K562 (cell line): ENCODE results near the gene RAI14. TPM values are rescaled to one million over a fixed set of nuclear protein-coding genes. Genes with fewer than 3 reads are reported as not detected.
A peak's percentile ranks its signal among the peaks of the same experiment; 100 is the strongest.

ENCODE experiments used
- ATF1 ChIP-seq, 2 experiments: fragments of 450-650 bp in 1 of 2; IDR thresholded peaks; 2 replicates each; pipeline ENCODE4 v1.6.1; 2016; ENCODE audit warnings: missing compliant biosample characterization in 1 of 2, missing genetic modification characterization in 1 of 2
- BACH1 ChIP-seq: fragments of 200-800 bp; sonication (Bioruptor generic); IDR thresholded peaks from 2 replicates; pipeline ENCODE4 v1.6.1; 2016; ENCODE audit warnings: missing genetic modification characterization, missing compliant biosample characterization
- C11orf30 ChIP-seq: fragments of 450-650 bp; IDR thresholded peaks from 2 replicates; pipeline ENCODE4 v1.6.1; 2016; ENCODE audit warnings: low read depth, mild to moderate bottlenecking
- CBFB ChIP-seq: sonication (generic); formaldehyde crosslinking; IDR thresholded peaks from 2 replicates; pipeline ENCODE4 v1.4.0; 2020; ENCODE audit warnings: mild to moderate bottlenecking, missing genetic modification reagents
- CREBBP ChIP-seq: IDR thresholded peaks from one replicate; pipeline ENCODE4 v1.6.1; 2012; ENCODE audit warnings: low read depth, mild to moderate bottlenecking, control low read depth, inconsistent platforms, low read length
- FOXP1 ChIP-seq: sonication (generic); formaldehyde crosslinking; IDR thresholded peaks from 2 replicates; pipeline ENCODE4 v1.8.0; 2022; ENCODE audit warnings: mild to moderate bottlenecking, missing genetic modification reagents
- HCFC1 ChIP-seq: IDR thresholded peaks from 2 replicates; pipeline ENCODE4 v1.6.1; 2012; ENCODE audit warnings: low read depth, low read length, improper control_type of control experiment
- HMGN3 ChIP-seq: IDR thresholded peaks from 2 replicates; pipeline ENCODE4 v1.6.1; 2011; ENCODE audit warnings: borderline replicate concordance, low read depth, mild to moderate bottlenecking, mixed read lengths, low read length; ENCODE audit not compliant: insufficient read length; ENCODE audit errors: extremely low read depth
- MEF2D ChIP-seq: conservative IDR thresholded peaks from 2 replicates; pipeline ENCODE4 v1.6.1; 2016; ENCODE audit warnings: low read depth, missing genetic modification characterization, missing compliant biosample characterization
- MYC ChIP-seq, 2 experiments: fragments of 250-450 bp in 1 of 2; sonication (Bioruptor Pico) in 1 of 2; IDR thresholded peaks; 2 replicates each; pipeline versions ENCODE4 v1.5.1 to v1.6.1; 2012 to 2021; ENCODE audit warnings: low read depth in 2 of 2, borderline replicate concordance in 1 of 2, improper control_type of control experiment in 1 of 2, low read length in 1 of 2, mild to moderate bottlenecking in 1 of 2, moderate library complexity in 1 of 2
- PTBP1 ChIP-seq: fragments of 200-400 bp; formaldehyde crosslinking; IDR thresholded peaks from 2 replicates; pipeline ENCODE4 v1.6.1; 2017; ENCODE audit warnings: low read depth, low read length
- RNF2 ChIP-seq: sonication (generic); IDR thresholded peaks from 2 replicates; pipeline ENCODE4 v1.6.1; 2016
- SAFB ChIP-seq: fragments of 200-400 bp; formaldehyde crosslinking; IDR thresholded peaks from 2 replicates; pipeline ENCODE4 v1.6.1; 2017; ENCODE audit warnings: low read depth, low read length, borderline replicate concordance
- SOX6 ChIP-seq: fragments of 450-650 bp; IDR thresholded peaks from 2 replicates; pipeline ENCODE4 v1.6.1; 2014; ENCODE audit warnings: mild to moderate bottlenecking
- TAL1 ChIP-seq: fragments of 450-650 bp; IDR thresholded peaks from 2 replicates; pipeline ENCODE4 v1.6.1; 2016; ENCODE audit warnings: mild to moderate bottlenecking
- TEAD1 ChIP-seq, 2 experiments: fragments of 450-650 bp in 1 of 2; sonication (generic) in 1 of 2; formaldehyde crosslinking; IDR thresholded peaks; 2 replicates each; pipeline versions ENCODE4 v1.4.0 to v1.8.0; 2020 to 2022; ENCODE audit warnings: mild to moderate bottlenecking in 2 of 2, missing genetic modification reagents in 1 of 2
- XRCC5 ChIP-seq: fragments of 200-400 bp; formaldehyde crosslinking; IDR thresholded peaks from 2 replicates; pipeline ENCODE4 v1.6.1; 2017; ENCODE audit warnings: low read depth, mild to moderate bottlenecking, low read length
- ZC3H11A ChIP-seq: IDR thresholded peaks from 2 replicates; pipeline ENCODE4 v1.6.1; 2012; ENCODE audit warnings: low read depth, low read length, improper control_type of control experiment
- ZNF695 ChIP-seq: fragments of 450-650 bp; formaldehyde crosslinking; IDR thresholded peaks from 2 replicates; pipeline ENCODE4 v1.4.0; 2020; ENCODE audit warnings: mild to moderate bottlenecking, moderate library complexity
- polyA plus RNA-seq, 8 experiments: library from polyadenylated mRNA; depleted of rRNA in 4 of 8; stranded (reverse) in 5 of 8; unstranded in 3 of 8; fragments of >200 nt; fragmentation: Nextera tagmentation in 2 of 8; fragmentation: Illumina TruSeq in 1 of 8; extraction: Ambion mirVana in 2 of 8; extraction: Trizol in 1 of 8; gene quantifications; 2 replicates each; pipeline versions ENCODE4 v1.2.1 to v1.2.3, GENCODE V29; 2011 to 2014; ENCODE audit warnings: inconsistent platforms in 1 of 8, missing spikeins in 1 of 8
- total RNA-seq, 7 experiments: library from RNA; depleted of rRNA in 6 of 7; stranded (reverse); fragments of >200 nt in 6 of 7; fragmentation: Illumina TruSeq in 2 of 7; extraction: Trizol in 2 of 7; gene quantifications; 2 replicates each; pipeline versions ENCODE4 v1.2.1 to v1.2.3, GENCODE V29; 2011 to 2021; ENCODE audit warnings: low replicate concordance in 1 of 7
- TF ChIP-seq, protein P1 (sequence below): sonication (generic); formaldehyde crosslinking; IDR thresholded peaks from 2 replicates; pipeline ENCODE4 v1.4.0; 2020; ENCODE audit warnings: mild to moderate bottlenecking, missing genetic modification reagents
- TF ChIP-seq, protein P2 (sequence below): IDR thresholded peaks from 2 replicates; pipeline ENCODE4 v1.6.1; 2014; ENCODE audit warnings: antibody characterized with exemption
- TF ChIP-seq, protein P3 (sequence below): sonication (generic); formaldehyde crosslinking; IDR thresholded peaks from 2 replicates; pipeline ENCODE4 v1.8.1; 2023; ENCODE audit warnings: mild to moderate bottlenecking, missing genetic modification reagents
- TF ChIP-seq, protein P4 (sequence below), 2 experiments: fragments of 450-650 bp; conservative IDR thresholded peaks; 2 replicates each; pipeline ENCODE4 v1.6.1; 2017; ENCODE audit warnings: mild to moderate bottlenecking in 2 of 2, moderate library complexity in 2 of 2

RAI14 gene
- total and polyA plus RNA-seq, 9 of the 15 experiments (the other 6 are each of a cell fraction or from before 2014, with no cell fraction given), result 11.3 to 82.5 (median 34.8) TPM

DNA sequence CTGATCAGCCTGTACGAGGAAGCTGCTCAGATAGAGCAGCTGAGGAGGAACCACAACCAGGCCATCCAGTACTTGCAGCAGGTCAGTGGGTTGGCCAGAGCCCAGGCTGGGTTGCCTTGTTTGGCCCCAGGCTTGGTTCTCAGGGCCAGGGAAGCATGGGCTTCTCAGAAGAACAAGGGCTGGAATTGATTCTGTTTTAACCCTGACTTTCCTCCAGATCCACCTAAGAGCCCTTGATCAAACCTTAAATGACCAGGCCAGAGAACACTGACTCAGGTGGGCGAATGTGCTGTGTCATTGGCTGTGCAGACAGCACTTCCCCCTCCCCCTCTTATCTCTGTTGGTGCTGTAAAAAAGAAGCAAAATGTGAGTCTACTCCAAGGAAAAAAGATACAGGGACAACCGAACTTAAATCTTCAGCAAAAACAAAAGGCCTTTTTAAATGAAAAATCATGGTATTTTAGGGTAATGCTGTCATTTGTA is 210.9 kb downstream of the RAI14 start (continued):
- TF ChIP-seq, protein P1, sequence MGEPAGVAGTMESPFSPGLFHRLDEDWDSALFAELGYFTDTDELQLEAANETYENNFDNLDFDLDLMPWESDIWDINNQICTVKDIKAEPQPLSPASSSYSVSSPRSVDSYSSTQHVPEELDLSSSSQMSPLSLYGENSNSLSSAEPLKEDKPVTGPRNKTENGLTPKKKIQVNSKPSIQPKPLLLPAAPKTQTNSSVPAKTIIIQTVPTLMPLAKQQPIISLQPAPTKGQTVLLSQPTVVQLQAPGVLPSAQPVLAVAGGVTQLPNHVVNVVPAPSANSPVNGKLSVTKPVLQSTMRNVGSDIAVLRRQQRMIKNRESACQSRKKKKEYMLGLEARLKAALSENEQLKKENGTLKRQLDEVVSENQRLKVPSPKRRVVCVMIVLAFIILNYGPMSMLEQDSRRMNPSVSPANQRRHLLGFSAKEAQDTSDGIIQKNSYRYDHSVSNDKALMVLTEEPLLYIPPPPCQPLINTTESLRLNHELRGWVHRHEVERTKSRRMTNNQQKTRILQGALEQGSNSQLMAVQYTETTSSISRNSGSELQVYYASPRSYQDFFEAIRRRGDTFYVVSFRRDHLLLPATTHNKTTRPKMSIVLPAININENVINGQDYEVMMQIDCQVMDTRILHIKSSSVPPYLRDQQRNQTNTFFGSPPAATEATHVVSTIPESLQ (CRISPR knock-in tag), result no peak
- TF ChIP-seq ZC3H11A (0 out of 2 replicates have a peak, but pooled peaks have one; percentile 51), C11orf30 (peak; percentile 99), MYC (IDR thresholded peaks at IDR 0.05; ENCODE audit: low read depth, low read length) (peak; percentile 61), MYC (CRISPR knock-in tag; IDR thresholded peaks at IDR 0.05; ENCODE audit: borderline replicate concordance, low read depth) (no peak), RNF2 (no peak), TAL1 (no peak; the same call in 1 of the 2 replicates), SAFB (no peak), MEF2D (tag) (peak; percentile 72; the same call in 1 of the 2 replicates), CBFB (no peak), ZNF695 (no peak), BACH1 (tag) (peak; percentile 95), HMGN3 (no peak), CREBBP (no peak), TEAD1 (CRISPR knock-in tag; IDR thresholded peaks at IDR 0.05) (0 out of 4 replicates have a peak, but pooled peaks of 1 of the 2 experiments have one; percentile 9), HCFC1 (0 out of 2 replicates have a peak, but pooled peaks have one; percentile 18), SOX6 (peak; percentile 49), PTBP1 (no peak), ATF1 (CRISPR knock-in tag; IDR thresholded peaks at IDR 0.05) (no peak), ATF1 (tag; IDR thresholded peaks at IDR 0.05) (peak; percentile 75), XRCC5 (no peak), FOXP1 (no peak)
- TF ChIP-seq, protein P2, sequence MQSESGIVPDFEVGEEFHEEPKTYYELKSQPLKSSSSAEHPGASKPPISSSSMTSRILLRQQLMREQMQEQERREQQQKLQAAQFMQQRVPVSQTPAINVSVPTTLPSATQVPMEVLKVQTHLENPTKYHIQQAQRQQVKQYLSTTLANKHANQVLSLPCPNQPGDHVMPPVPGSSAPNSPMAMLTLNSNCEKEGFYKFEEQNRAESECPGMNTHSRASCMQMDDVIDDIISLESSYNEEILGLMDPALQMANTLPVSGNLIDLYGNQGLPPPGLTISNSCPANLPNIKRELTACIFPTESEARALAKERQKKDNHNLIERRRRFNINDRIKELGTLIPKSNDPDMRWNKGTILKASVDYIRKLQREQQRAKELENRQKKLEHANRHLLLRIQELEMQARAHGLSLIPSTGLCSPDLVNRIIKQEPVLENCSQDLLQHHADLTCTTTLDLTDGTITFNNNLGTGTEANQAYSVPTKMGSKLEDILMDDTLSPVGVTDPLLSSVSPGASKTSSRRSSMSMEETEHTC, result no peak
- TF ChIP-seq, protein P3, sequence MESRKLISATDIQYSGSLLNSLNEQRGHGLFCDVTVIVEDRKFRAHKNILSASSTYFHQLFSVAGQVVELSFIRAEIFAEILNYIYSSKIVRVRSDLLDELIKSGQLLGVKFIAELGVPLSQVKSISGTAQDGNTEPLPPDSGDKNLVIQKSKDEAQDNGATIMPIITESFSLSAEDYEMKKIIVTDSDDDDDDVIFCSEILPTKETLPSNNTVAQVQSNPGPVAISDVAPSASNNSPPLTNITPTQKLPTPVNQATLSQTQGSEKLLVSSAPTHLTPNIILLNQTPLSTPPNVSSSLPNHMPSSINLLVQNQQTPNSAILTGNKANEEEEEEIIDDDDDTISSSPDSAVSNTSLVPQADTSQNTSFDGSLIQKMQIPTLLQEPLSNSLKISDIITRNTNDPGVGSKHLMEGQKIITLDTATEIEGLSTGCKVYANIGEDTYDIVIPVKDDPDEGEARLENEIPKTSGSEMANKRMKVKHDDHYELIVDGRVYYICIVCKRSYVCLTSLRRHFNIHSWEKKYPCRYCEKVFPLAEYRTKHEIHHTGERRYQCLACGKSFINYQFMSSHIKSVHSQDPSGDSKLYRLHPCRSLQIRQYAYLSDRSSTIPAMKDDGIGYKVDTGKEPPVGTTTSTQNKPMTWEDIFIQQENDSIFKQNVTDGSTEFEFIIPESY (CRISPR knock-in tag), result no peak
- TF ChIP-seq, protein P4, sequence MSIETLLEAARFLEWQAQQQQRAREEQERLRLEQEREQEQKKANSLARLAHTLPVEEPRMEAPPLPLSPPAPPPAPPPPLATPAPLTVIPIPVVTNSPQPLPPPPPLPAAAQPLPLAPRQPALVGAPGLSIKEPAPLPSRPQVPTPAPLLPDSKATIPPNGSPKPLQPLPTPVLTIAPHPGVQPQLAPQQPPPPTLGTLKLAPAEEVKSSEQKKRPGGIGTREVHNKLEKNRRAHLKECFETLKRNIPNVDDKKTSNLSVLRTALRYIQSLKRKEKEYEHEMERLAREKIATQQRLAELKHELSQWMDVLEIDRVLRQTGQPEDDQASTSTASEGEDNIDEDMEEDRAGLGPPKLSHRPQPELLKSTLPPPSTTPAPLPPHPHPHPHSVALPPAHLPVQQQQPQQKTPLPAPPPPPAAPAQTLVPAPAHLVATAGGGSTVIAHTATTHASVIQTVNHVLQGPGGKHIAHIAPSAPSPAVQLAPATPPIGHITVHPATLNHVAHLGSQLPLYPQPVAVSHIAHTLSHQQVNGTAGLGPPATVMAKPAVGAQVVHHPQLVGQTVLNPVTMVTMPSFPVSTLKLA (conservative IDR thresholded peaks at IDR 0.05), result peak in 1 of 2 experiments; percentile 29; a peak in 2 of 4 replicates
